ENCODE results near the gene PLEKHG3. TPM values are rescaled to one million over a fixed set of nuclear protein-coding genes. Genes with fewer than 3 reads are reported as not detected.

Gene PLEKHG3
- total and polyA plus RNA-seq, 2 of the 13 experiments (the other 11 are each of a cell fraction or from before 2014, with no cell fraction given) = 7.1 to 9.8 TPM

DNA sequence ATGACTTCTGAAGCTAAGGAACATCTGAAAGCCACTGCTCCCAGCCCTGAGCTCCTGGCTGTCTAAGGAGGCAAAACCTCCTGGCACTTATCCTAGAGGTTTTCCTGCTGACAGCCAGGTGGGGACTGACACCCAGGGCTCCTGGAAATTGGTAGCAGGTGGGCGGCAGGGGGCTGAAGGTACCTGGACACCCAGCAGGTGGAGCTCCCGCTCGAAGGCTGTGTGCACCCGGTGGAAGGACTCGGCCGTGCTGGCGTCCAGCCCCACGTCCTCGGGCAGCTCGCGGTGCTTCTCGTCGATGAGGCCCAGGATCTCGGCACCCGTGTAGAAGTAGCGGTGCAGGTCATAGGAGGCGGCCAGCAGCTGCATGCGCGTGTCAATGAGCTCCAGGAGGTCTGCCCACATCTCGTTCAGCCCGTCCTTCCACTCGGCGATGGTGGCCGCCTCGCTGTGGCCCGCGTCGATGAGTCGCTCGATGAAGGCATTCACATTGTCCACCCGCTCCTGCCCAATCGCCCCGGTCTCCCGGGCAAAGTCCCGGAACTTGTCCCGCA is 68.2 kb downstream of the PLEKHG3 start:
- no peaks in the 10 kb centered on the region for H3K36me3 ChIP-seq (replicated peaks in 1 of 2; ENCODE audit: control insufficient read depth in 1 of 2, insufficient read depth in 2 of 2, low read length in 2 of 2)
- H3K79me2 ChIP-seq (ENCODE audit: insufficient read depth, low read length) = no peaks in the 10 kb centered on the region
- 82% methylated on average over 13 of the region's 36 CpGs for WGBS (ENCODE audit: low lambda C conversion rate)
- ChIA-PET POLR2A (no interaction called here), CTCF (ENCODE audit: low intra/inter-chr PET ratio, low total read pairs) (interaction anchor here (1.3 kb wide), 1 partner anchor 119 kb away, joined by 7 read pairs; no protein-coding TSS in a partner anchor)
- DNase-seq (ENCODE audit: low spot score) (peak; percentile 19), ATAC-seq (peak; percentile 84), FAIRE-seq (no peak)
- in situ Hi-C loops (cut with HindIII; ENCODE audit: extremely low pct_ligation_motif_present, low pct_unique_long_range_greater_than_20kb) = no loop called here
- H3K27me3 ChIP-seq (ENCODE audit: control insufficient read depth in 1 of 2, insufficient read depth in 2 of 2, low read length in 2 of 2) = peaks cover 0 to 7% of the 10 kb centered on the region in 2 experiments; a peak in 3 of 5 replicates
- H3K27ac ChIP-seq (ENCODE audit: extremely low read length, insufficient read depth, low read length) = no peak overlapping the region
- no peak overlapping the region for H2AFZ ChIP-seq (ENCODE audit: low read length)
- no peak overlapping the region for H3K4me3 ChIP-seq (replicated peaks in 1 of 3; ENCODE audit: insufficient read depth in 1 of 3, low read depth in 2 of 3, low read length in 3 of 3)
- H3K9ac ChIP-seq (ENCODE audit: insufficient read depth, low read depth, low read length) = no peak overlapping the region
- no peaks in the 10 kb centered on the region for H3K9me3 ChIP-seq (ENCODE audit: low read length)
- intact Hi-C loops (cut with micrococcal nuclease; ENCODE audit: unreplicated experiment) = loop anchor here (5.0 kb wide), 1 partner anchor 120 kb away; no protein-coding TSS in a partner anchor
- H3K4me2 ChIP-seq (ENCODE audit: low read depth, low read length) = no peak overlapping the region
- H4K20me1 ChIP-seq (ENCODE audit: insufficient read depth, low read length) = no peaks in the 10 kb centered on the region
- H3K4me1 ChIP-seq (ENCODE audit: insufficient read depth, low read length) = peaks cover 2% of the 10 kb centered on the region; the same call in 1 of the 2 replicates
- BruUV-seq (replicated peaks) = no TSS peak
- TF ChIP-seq ZNF589 (CRISPR knock-in tag; conservative IDR thresholded peaks at IDR 0.05) = no peak
- TF ChIP-seq RAD21 (CRISPR knock-in tag; IDR thresholded peaks at IDR 0.05) = peak; percentile 41; the same call in 1 of the 2 replicates
- TF ChIP-seq, protein P1, sequence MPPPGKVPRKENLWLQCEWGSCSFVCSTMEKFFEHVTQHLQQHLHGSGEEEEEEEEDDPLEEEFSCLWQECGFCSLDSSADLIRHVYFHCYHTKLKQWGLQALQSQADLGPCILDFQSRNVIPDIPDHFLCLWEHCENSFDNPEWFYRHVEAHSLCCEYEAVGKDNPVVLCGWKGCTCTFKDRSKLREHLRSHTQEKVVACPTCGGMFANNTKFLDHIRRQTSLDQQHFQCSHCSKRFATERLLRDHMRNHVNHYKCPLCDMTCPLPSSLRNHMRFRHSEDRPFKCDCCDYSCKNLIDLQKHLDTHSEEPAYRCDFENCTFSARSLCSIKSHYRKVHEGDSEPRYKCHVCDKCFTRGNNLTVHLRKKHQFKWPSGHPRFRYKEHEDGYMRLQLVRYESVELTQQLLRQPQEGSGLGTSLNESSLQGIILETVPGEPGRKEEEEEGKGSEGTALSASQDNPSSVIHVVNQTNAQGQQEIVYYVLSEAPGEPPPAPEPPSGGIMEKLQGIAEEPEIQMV (CRISPR knock-in tag; IDR thresholded peaks at IDR 0.05; ENCODE audit: low read depth) = 0 out of 2 replicates have a peak, but pooled peaks have one; percentile 25
- TF ChIP-seq CTCF (CRISPR knock-in tag; IDR thresholded peaks at IDR 0.05) = peak; percentile 74
- 0 out of 2 replicates have a peak, but pooled peaks have one; percentile 49 for TF ChIP-seq ZNF343 (CRISPR knock-in tag; IDR thresholded peaks at IDR 0.05)
- peak; percentile 42 for TF ChIP-seq XRCC5 (optimal IDR thresholded peaks at IDR 0.05; ENCODE audit: low read length)
- no peak for TF ChIP-seq POGZ (CRISPR knock-in tag; IDR thresholded peaks at IDR 0.05)
- TF ChIP-seq, protein P2, sequence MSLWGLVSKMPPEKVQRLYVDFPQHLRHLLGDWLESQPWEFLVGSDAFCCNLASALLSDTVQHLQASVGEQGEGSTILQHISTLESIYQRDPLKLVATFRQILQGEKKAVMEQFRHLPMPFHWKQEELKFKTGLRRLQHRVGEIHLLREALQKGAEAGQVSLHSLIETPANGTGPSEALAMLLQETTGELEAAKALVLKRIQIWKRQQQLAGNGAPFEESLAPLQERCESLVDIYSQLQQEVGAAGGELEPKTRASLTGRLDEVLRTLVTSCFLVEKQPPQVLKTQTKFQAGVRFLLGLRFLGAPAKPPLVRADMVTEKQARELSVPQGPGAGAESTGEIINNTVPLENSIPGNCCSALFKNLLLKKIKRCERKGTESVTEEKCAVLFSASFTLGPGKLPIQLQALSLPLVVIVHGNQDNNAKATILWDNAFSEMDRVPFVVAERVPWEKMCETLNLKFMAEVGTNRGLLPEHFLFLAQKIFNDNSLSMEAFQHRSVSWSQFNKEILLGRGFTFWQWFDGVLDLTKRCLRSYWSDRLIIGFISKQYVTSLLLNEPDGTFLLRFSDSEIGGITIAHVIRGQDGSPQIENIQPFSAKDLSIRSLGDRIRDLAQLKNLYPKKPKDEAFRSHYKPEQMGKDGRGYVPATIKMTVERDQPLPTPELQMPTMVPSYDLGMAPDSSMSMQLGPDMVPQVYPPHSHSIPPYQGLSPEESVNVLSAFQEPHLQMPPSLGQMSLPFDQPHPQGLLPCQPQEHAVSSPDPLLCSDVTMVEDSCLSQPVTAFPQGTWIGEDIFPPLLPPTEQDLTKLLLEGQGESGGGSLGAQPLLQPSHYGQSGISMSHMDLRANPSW (CRISPR knock-in tag; IDR thresholded peaks at IDR 0.05; ENCODE audit: borderline replicate concordance) = no peak
- TF ChIP-seq HMGXB4 (CRISPR knock-in tag; IDR thresholded peaks at IDR 0.05; ENCODE audit: borderline replicate concordance in 1 of 2, low read depth in 1 of 2) = 0 out of 4 replicates have a peak, but pooled peaks of 1 of the 2 experiments have one; percentile 23
- TF ChIP-seq ZNF687 (CRISPR knock-in tag; IDR thresholded peaks at IDR 0.05) = peak; percentile 18; the same call in 1 of the 2 replicates
